SW 1271 (cell line): ENCODE data around the gene GOLGA1.
"Not testable (repeated sequence)": the region's sequence is repeated elsewhere in the genome, so short reads cannot be mapped to it uniquely, and the experiment has no call there.

Experiments
- DNase-seq, 2 experiments: peaks; one replicate each; lab custom pipeline; 2025; lab: John Stamatoyannopoulos, UW

Gene GOLGA1

DNA sequence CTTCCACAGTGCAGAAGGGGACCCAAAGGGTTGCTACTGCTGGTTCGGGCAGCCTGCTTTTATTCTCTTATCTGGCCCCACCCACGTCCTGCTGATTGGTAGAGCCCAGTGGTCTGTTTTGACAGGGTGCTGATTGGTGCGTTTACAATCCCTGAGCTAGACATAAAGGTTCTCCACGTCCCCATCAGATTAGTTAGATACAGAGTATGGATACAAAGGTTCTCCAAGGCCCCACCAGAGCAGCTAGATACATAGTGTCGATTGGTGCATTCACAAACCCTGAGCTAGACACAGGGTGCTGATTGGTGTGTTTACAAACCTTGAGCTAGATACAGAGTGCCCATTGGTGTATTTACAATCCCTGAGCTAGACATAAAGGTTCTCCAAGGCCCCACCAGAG, 102.8 kb downstream of the GOLGA1 start:
- not testable (repeated sequence) for DNase-seq

DNA sequence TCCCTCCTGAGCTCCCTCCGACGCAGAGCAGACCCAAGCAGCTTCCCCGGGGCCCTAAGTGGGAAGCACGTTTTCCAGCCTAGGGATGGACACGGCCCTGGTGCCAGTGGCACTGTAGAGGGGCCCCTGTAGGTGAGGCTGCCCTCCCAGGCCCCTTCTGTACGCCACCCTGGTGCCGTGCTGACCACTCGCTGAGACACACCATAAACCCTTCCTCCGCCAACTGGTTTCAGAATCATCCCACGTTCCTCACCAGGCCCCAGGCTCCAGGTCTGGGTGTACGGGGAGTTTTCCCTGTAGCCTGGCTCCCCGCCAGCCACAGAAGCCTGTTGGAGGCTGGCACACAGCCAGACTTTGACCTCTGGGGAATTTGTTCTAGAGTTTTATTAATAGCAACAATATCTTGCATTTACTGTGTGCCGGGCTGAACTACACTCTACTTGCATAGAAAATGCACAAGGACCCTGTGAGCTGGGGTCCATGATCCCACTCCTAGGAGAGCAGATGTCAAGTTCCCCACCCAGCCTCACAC, 105.8 kb downstream of the GOLGA1 start:
- no peak for DNase-seq

- DNase-seq, result no peak
These were observed 106.3 kb downstream of the GOLGA1 start for GRCh38 chr9:124834591-124834990.

GRCh38 chr9:124831642-124832364, 109.1 kb downstream of the GOLGA1 start:
- DNase-seq, result no peak

DNA sequence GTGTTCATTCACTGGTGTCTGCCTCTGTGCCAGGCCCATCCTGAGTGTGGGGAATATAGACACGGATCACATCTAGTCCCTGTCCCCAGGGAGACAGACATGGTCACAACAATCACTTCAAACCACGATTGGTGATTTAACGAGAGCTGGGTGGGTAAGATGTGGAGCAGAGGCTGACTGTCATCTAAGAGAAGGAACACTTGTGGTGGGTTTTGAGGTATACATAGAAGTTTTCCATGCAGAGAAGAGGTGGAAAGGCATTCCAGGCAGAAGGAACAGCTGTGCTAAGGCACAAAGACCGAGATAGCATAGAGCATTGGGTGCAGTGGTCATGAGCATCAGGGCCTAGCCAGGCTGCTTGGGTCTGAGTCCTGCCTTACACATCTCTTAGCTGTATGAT, 110.3 kb downstream of the GOLGA1 start:
- no peak for DNase-seq

- no peak for DNase-seq
These were observed 111.6 kb downstream of the GOLGA1 start for GRCh38 chr9:124829334-124829669.

GRCh38 chr9:124828489-124829333, 112.2 kb downstream of the GOLGA1 start:
- DNase-seq, result no peak
